ENCODE results near the gene CD101. TPM values are rescaled to one million over a fixed set of nuclear protein-coding genes. Genes with fewer than 3 reads are reported as not detected.

The CD101 gene
- total RNA-seq, 2 experiments from 2014 or later: 2.1 to 2.2 TPM

GRCh38 chr1:117030271-117030877, 28.8 kb downstream of the CD101 start:
- H3K27ac ChIP-seq (ENCODE audit: low read depth in 1 of 2, low read length in 2 of 2): no peak overlapping the region
- H3K9me3 ChIP-seq (ENCODE audit: control insufficient read depth in 1 of 2, insufficient read depth in 1 of 2, low read length in 2 of 2): no peaks in the 10 kb centered on the region
- Mint-ChIP-seq H3K27me3 (no peaks in the 10 kb centered on the region), H3K27ac (no peak overlapping the region), H3K4me1 (ENCODE audit: low read depth) (peaks cover 18% of the 10 kb centered on the region), H3K4me3 (no peak overlapping the region), H3K36me3 (ENCODE audit: low read depth) (no peaks in the 10 kb centered on the region), H3K9me3 (no peaks in the 10 kb centered on the region)
- ATAC-seq (ENCODE audit: poor library complexity) (no peak), DNase-seq (no peak)
- ChIA-PET POLR2A (no interaction called here), CTCF (no interaction called here)
- intact Hi-C loops (cut with DNase I, micrococcal nuclease): no loop called here
- no peak for TF ChIP-seq CTCF (IDR thresholded peaks at IDR 0.05)
- H3K4me1 ChIP-seq (ENCODE audit: insufficient read depth, low read length): peaks cover 7% of the 10 kb centered on the region
- no peak overlapping the region for H3K4me3 ChIP-seq (ENCODE audit: low read length)
- peaks cover 10% of the 10 kb centered on the region for H3K36me3 ChIP-seq (ENCODE audit: insufficient read depth, low read length)
- H3K27me3 ChIP-seq (ENCODE audit: control insufficient read depth in 1 of 2, insufficient read depth in 2 of 2, low read length in 2 of 2): no peaks in the 10 kb centered on the region

GRCh38 chr1:117032266-117032665, 30.7 kb downstream of the CD101 start:
- Histone ChIP-seq H3K27me3 (ENCODE audit: control insufficient read depth in 1 of 2, insufficient read depth in 2 of 2, low read length in 2 of 2) (no peaks in the 10 kb centered on the region), H3K9me3 (ENCODE audit: control insufficient read depth in 1 of 2, insufficient read depth in 1 of 2, low read length in 2 of 2) (no peaks in the 10 kb centered on the region), H3K4me1 (ENCODE audit: insufficient read depth, low read length) (peaks cover 7% of the 10 kb centered on the region), H3K36me3 (ENCODE audit: insufficient read depth, low read length) (peaks cover 6% of the 10 kb centered on the region), H3K27ac (ENCODE audit: low read depth in 1 of 2, low read length in 2 of 2) (no peak overlapping the region), H3K4me3 (ENCODE audit: low read length) (no peak overlapping the region)
- Mint-ChIP-seq H3K27ac (no peak overlapping the region), H3K9me3 (no peaks in the 10 kb centered on the region), H3K27me3 (no peaks in the 10 kb centered on the region), H3K4me3 (no peak overlapping the region), H3K36me3 (ENCODE audit: low read depth) (no peaks in the 10 kb centered on the region), H3K4me1 (ENCODE audit: low read depth) (peaks cover 18% of the 10 kb centered on the region)
- ChIA-PET CTCF (no interaction called here), POLR2A (no interaction called here)
- no peak for TF ChIP-seq CTCF (IDR thresholded peaks at IDR 0.05)
- intact Hi-C loops (cut with DNase I, micrococcal nuclease): no loop called here
- DNase-seq (no peak), ATAC-seq (ENCODE audit: poor library complexity) (no peak)

GRCh38 chr1:117032681-117033539, 31.4 kb downstream of the CD101 start:
- H3K4me3 ChIP-seq (ENCODE audit: low read length): no peak overlapping the region
- no peaks in the 10 kb centered on the region for H3K36me3 Mint-ChIP-seq (ENCODE audit: low read depth)
- H3K4me1 Mint-ChIP-seq (ENCODE audit: low read depth): peaks cover 18% of the 10 kb centered on the region
- intact Hi-C loops (cut with DNase I, micrococcal nuclease): no loop called here
- no peaks in the 10 kb centered on the region for H3K9me3 Mint-ChIP-seq
- ATAC-seq (ENCODE audit: poor library complexity) (no peak), DNase-seq (no peak)
- H3K27me3 ChIP-seq (ENCODE audit: control insufficient read depth in 1 of 2, insufficient read depth in 2 of 2, low read length in 2 of 2): no peaks in the 10 kb centered on the region
- no peaks in the 10 kb centered on the region for H3K9me3 ChIP-seq (ENCODE audit: control insufficient read depth in 1 of 2, insufficient read depth in 1 of 2, low read length in 2 of 2)
- peaks cover 6% of the 10 kb centered on the region for H3K36me3 ChIP-seq (ENCODE audit: insufficient read depth, low read length)
- no peak overlapping the region for H3K4me3 Mint-ChIP-seq
- TF ChIP-seq CTCF (IDR thresholded peaks at IDR 0.05): no peak
- H3K27ac Mint-ChIP-seq: no peak overlapping the region
- peaks cover 7% of the 10 kb centered on the region for H3K4me1 ChIP-seq (ENCODE audit: insufficient read depth, low read length)
- POLR2A ChIA-PET: no interaction called here
- no peak overlapping the region for H3K27ac ChIP-seq (ENCODE audit: low read depth in 1 of 2, low read length in 2 of 2)
- H3K27me3 Mint-ChIP-seq: no peaks in the 10 kb centered on the region
- CTCF ChIA-PET: no interaction called here
